IMR-90 (cell line): ENCODE measurements around the gene LEF1.

Experiments
- BHLHE40 ChIP-seq: fragments of 150-350 bp; IDR thresholded peaks from 2 replicates; pipeline ENCODE4 v1.6.1; 2016; ENCODE audit warnings: mild to moderate bottlenecking, low read depth, low read length
- NFE2L2 ChIP-seq: fragments of 150-350 bp; IDR thresholded peaks from 2 replicates; pipeline ENCODE4 v1.6.1; 2016; ENCODE audit warnings: low read depth, mild to moderate bottlenecking, low read length
- POLR2A ChIP-seq: IDR thresholded peaks from 2 replicates; pipeline ENCODE4 v1.6.1; 2012; ENCODE audit warnings: mild to moderate bottlenecking, low read depth, low read length
- RAD21 ChIP-seq: IDR thresholded peaks from 2 replicates; pipeline ENCODE4 v1.6.1; 2012; ENCODE audit warnings: low read length, improper control_type of control experiment
- TF ChIP-seq, protein P1 (sequence below): conservative IDR thresholded peaks from 2 replicates; pipeline ENCODE4 v1.5.1; 2012; ENCODE audit warnings: mild to moderate bottlenecking, low read depth, low read length, improper control_type of control experiment
- TF ChIP-seq, protein P2 (sequence below): fragments of 150-350 bp; IDR thresholded peaks from 2 replicates; pipeline ENCODE4 v1.6.1; 2016; ENCODE audit warnings: low read depth, mild to moderate bottlenecking, low read length, moderate library complexity, borderline replicate concordance

DNA sequence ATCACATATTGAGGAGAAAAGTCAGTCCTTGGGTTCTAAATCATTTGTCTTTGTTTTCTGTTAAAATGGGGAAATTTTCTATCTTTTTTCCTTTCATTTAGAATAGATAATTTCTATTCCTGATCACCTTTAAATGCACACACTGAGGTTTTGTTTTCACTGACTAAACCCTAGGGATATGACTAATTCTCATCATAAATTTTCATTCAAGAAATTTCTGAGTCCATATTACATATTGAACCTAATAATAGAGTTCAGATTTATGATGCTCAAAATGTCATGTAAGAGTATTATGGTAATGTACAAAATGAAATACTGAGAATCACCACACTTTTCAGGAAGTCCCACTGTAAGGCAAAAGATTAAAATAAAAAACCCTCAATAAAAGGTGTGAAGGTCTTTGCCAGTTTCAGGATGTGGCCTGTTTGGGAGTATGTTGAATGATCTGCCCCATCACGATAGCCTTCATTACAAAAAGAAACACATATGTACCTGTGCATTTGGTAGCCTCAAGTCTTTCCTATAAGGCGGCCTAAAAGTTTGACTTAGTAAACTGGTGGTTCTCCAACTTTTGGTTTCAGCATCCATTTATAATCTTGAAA is 49.4 kb downstream of the LEF1 start:
- TF ChIP-seq, protein P1, sequence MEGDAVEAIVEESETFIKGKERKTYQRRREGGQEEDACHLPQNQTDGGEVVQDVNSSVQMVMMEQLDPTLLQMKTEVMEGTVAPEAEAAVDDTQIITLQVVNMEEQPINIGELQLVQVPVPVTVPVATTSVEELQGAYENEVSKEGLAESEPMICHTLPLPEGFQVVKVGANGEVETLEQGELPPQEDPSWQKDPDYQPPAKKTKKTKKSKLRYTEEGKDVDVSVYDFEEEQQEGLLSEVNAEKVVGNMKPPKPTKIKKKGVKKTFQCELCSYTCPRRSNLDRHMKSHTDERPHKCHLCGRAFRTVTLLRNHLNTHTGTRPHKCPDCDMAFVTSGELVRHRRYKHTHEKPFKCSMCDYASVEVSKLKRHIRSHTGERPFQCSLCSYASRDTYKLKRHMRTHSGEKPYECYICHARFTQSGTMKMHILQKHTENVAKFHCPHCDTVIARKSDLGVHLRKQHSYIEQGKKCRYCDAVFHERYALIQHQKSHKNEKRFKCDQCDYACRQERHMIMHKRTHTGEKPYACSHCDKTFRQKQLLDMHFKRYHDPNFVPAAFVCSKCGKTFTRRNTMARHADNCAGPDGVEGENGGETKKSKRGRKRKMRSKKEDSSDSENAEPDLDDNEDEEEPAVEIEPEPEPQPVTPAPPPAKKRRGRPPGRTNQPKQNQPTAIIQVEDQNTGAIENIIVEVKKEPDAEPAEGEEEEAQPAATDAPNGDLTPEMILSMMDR: no peak
- TF ChIP-seq POLR2A (no peak), NFE2L2 (no peak), RAD21 (no peak), BHLHE40 (no peak)
- TF ChIP-seq, protein P2, sequence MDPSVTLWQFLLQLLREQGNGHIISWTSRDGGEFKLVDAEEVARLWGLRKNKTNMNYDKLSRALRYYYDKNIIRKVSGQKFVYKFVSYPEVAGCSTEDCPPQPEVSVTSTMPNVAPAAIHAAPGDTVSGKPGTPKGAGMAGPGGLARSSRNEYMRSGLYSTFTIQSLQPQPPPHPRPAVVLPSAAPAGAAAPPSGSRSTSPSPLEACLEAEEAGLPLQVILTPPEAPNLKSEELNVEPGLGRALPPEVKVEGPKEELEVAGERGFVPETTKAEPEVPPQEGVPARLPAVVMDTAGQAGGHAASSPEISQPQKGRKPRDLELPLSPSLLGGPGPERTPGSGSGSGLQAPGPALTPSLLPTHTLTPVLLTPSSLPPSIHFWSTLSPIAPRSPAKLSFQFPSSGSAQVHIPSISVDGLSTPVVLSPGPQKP: no peak
